Measurements from ENCODE around the gene FLNB.

Gene FLNB

GRCh38 chr3:58058361-58059263 lies 50.4 kb downstream of the FLNB start:
- DNase-seq (ENCODE audit: insufficient read length, low spot score) (no peak), FAIRE-seq (no peak)
- TF ChIP-seq TAF1 (IDR thresholded peaks at IDR 0.05; ENCODE audit: low read depth, low read length) (no peak), PAX5 (IDR thresholded peaks at IDR 0.05; ENCODE audit: insufficient read depth, low read length, severe bottlenecking) (no peak)

- FAIRE-seq (no peak), DNase-seq (ENCODE audit: insufficient read length, low spot score) (no peak)
- no peak for TF ChIP-seq POU2F2 (IDR thresholded peaks at IDR 0.05; ENCODE audit: low read depth, low read length)
- TF ChIP-seq POLR2A (IDR thresholded peaks at IDR 0.05; ENCODE audit: low read depth, low read length) = no peak
- TF ChIP-seq POLR2AphosphoS5 (IDR thresholded peaks at IDR 0.05; ENCODE audit: low read depth, low read length) = no peak
- TF ChIP-seq SPI1 (IDR thresholded peaks at IDR 0.05; ENCODE audit: low read depth, low read length) = no peak
- TF ChIP-seq PAX5 (IDR thresholded peaks at IDR 0.05; ENCODE audit: insufficient read depth, low read length, severe bottlenecking) = no peak
- TF ChIP-seq TAF1 (IDR thresholded peaks at IDR 0.05; ENCODE audit: low read depth, low read length) = no peak
Observed at GRCh38 chr3:58059349-58060321, 51.4 kb downstream of the FLNB start.

DNA sequence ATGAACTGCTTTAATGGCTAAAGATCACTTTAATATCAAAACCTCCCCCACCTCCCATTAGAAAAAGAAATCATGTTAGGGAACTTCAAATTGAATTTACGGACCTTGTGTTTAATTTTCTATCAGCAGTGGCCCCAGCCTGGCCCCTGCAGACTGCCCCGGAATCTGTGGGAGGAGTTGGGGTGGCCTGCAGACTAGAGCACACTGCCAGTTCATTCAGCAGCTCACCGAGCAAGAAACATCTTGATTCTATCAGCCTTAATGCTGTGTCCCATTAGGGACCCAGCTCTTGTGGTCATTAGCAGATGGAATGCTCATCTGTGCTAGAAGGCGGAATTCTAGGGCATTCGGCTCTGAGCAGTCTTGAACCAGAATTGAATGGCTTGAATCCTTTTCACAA lies 54.2 kb downstream of the FLNB start:
- TF ChIP-seq PAX5 (IDR thresholded peaks at IDR 0.05; ENCODE audit: insufficient read depth, low read length, severe bottlenecking) (no peak), POLR2AphosphoS5 (IDR thresholded peaks at IDR 0.05; ENCODE audit: low read depth, low read length) (no peak), SPI1 (IDR thresholded peaks at IDR 0.05; ENCODE audit: low read depth, low read length) (no peak), POU2F2 (IDR thresholded peaks at IDR 0.05; ENCODE audit: low read depth, low read length) (no peak)
- FAIRE-seq = no peak
- no peak for DNase-seq (ENCODE audit: insufficient read length, low spot score)

GRCh38 chr3:58063022-58063815 lies 55.0 kb downstream of the FLNB start:
- DNase-seq (ENCODE audit: insufficient read length, low spot score) (no peak), FAIRE-seq (no peak)
- TF ChIP-seq POLR2AphosphoS5 (IDR thresholded peaks at IDR 0.05; ENCODE audit: low read depth, low read length) = no peak
- no peak for TF ChIP-seq POLR2A (IDR thresholded peaks at IDR 0.05; ENCODE audit: low read depth, low read length)
- no peak for TF ChIP-seq PAX5 (IDR thresholded peaks at IDR 0.05; ENCODE audit: insufficient read depth, low read length, severe bottlenecking)
- no peak for TF ChIP-seq TAF1 (IDR thresholded peaks at IDR 0.05; ENCODE audit: low read depth, low read length)
- TF ChIP-seq SPI1 (IDR thresholded peaks at IDR 0.05; ENCODE audit: low read depth, low read length) = no peak
- TF ChIP-seq POU2F2 (IDR thresholded peaks at IDR 0.05; ENCODE audit: low read depth, low read length) = no peak

DNA sequence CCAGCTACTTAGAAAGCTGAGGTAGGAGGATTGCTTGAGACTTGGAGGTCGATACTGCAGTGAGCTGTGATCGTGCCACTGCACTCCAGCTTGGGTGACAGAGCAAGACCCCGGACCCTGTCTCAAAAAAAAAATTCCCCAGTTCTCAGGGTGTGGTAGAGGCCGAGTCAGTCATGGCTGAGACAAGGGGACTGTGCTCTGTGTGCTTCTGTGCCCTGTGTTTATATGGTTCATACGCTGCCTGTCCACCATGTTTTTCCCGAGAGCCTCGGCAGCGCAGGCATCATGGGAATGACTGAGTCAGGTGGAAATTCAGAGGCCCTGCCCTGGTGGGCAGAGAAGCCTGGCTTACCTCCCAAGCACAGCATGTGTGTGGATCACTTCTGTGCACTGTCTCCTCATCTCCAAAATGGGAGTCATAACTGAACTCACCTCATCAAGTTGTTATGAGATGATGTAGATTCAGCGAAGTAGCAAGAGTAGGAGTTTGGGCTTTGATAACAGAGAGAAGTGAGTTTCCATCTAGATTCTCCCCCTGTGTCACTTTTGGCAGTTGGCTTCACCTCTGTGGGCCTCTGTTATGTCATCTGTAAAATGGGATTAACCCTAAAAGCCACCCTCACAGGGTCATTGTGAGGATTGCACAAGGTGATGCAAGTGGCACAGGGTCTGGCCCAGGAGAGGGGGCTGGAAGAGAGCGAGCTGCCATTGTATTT lies 56.9 kb downstream of the FLNB start:
- DNase-seq (ENCODE audit: insufficient read length, low spot score) (no peak), FAIRE-seq (no peak)
- TF ChIP-seq SPI1 (IDR thresholded peaks at IDR 0.05; ENCODE audit: low read depth, low read length) (no peak), TAF1 (IDR thresholded peaks at IDR 0.05; ENCODE audit: low read depth, low read length) (no peak), PAX5 (IDR thresholded peaks at IDR 0.05; ENCODE audit: insufficient read depth, low read length, severe bottlenecking) (no peak), POU2F2 (IDR thresholded peaks at IDR 0.05; ENCODE audit: low read depth, low read length) (no peak), POLR2AphosphoS5 (IDR thresholded peaks at IDR 0.05; ENCODE audit: low read depth, low read length) (no peak), POLR2A (IDR thresholded peaks at IDR 0.05; ENCODE audit: low read depth, low read length) (no peak)

DNA sequence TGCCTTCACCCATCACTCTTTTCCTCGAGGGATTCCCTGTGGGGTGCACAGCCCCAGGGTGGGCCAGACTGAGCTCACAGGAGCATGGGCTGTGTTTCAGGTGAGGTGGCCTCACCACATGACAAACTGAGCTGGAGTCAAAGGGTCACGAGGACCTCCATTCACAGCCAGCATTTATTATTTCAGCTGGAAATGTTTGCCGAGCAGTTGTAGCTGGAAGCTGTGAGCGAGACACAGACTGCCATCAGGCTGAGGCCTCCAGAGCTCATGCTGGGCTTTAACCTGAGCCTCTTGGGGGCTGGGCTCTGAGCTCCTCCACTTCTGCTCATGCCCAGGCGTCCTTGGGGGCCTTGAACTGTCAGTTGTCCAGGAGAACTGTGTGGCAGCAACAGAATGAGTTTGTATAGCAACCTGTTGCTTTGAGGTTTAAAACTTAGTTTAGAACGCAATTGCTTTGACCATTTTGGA lies 57.5 kb downstream of the FLNB start:
- no peak for FAIRE-seq
- TF ChIP-seq TAF1 (IDR thresholded peaks at IDR 0.05; ENCODE audit: low read depth, low read length) = no peak
- TF ChIP-seq PAX5 (IDR thresholded peaks at IDR 0.05; ENCODE audit: insufficient read depth, low read length, severe bottlenecking) = no peak
- TF ChIP-seq POU2F2 (IDR thresholded peaks at IDR 0.05; ENCODE audit: low read depth, low read length) = no peak
- TF ChIP-seq SPI1 (IDR thresholded peaks at IDR 0.05; ENCODE audit: low read depth, low read length) = no peak
- no peak for TF ChIP-seq POLR2AphosphoS5 (IDR thresholded peaks at IDR 0.05; ENCODE audit: low read depth, low read length)
- TF ChIP-seq POLR2A (IDR thresholded peaks at IDR 0.05; ENCODE audit: low read depth, low read length) = no peak
- DNase-seq (ENCODE audit: insufficient read length, low spot score) = no peak

GRCh38 chr3:58066842-58067241 lies 58.6 kb downstream of the FLNB start:
- DNase-seq (ENCODE audit: insufficient read length, low spot score) = no peak
- no peak for FAIRE-seq

DNA sequence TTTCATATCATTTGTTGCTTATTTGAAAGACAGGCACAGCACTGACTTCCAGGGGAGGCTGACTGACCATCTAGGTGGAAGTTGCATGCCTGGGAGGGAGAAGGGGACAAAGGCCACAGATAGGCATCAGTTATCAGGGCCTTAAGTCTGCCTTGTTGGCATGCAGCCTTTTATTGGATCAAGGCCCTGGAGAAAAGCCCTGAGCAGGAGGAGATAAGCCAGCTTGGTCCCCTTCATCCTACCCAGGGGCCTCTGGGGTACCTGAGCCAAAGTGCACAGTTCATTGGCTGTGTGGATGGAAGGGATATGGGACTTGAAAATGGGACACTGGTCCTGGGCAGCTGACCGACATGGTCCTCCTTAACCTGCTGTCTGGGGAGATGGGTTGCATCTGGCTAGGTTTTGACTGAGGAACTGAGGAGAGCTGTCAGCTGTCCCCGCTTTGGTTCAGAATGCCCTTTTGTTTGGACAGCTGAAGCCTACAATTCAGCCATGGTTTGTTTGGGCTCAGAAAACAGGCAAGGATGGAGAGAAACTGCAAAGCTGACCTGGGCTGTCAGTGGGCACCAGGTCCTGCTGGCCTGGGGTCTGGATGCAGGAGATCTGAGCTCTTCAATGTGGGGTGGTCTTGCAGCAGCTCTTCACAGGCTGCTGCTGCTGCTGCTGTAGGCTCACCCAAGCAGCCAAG lies 60.0 kb downstream of the FLNB start:
- DNase-seq (ENCODE audit: insufficient read length, low spot score) (no peak), FAIRE-seq (no peak)
- TF ChIP-seq POLR2AphosphoS5 (IDR thresholded peaks at IDR 0.05; ENCODE audit: low read depth, low read length) (no peak), PAX5 (IDR thresholded peaks at IDR 0.05; ENCODE audit: insufficient read depth, low read length, severe bottlenecking) (no peak), POU2F2 (IDR thresholded peaks at IDR 0.05; ENCODE audit: low read depth, low read length) (no peak), TAF1 (IDR thresholded peaks at IDR 0.05; ENCODE audit: low read depth, low read length) (no peak), SPI1 (IDR thresholded peaks at IDR 0.05; ENCODE audit: low read depth, low read length) (no peak), POLR2A (IDR thresholded peaks at IDR 0.05; ENCODE audit: low read depth, low read length) (no peak)

More at GRCh38 chr3:58066842-58067241, 58.6 kb downstream of the FLNB start:
- TF ChIP-seq PAX5 (IDR thresholded peaks at IDR 0.05; ENCODE audit: insufficient read depth, low read length, severe bottlenecking) = no peak
- TF ChIP-seq POLR2A (IDR thresholded peaks at IDR 0.05; ENCODE audit: low read depth, low read length) = no peak

Data from GM12891 (cell line).